Glutamatergic neuron (in vitro differentiated cells): Measurements from ENCODE around the gene FAM50A. TPM values are rescaled to one million over a fixed set of nuclear protein-coding genes. Genes with fewer than 3 reads are reported as not detected.
"Not testable (repeated sequence)": the region's sequence is repeated elsewhere in the genome, so short reads cannot be mapped to it uniquely, and the experiment has no call there.

ENCODE experiments used
- DNase-seq: peaks from one replicate; pipeline ENCODE4 v3.0.0; 2022
- H3K27ac Mint-ChIP-seq: one replicate; pipeline ENCODE4 v1.8.0; 2020; ENCODE audit warnings: mild to moderate bottlenecking, mixed read lengths, inconsistent platforms; ENCODE audit not compliant: unreplicated experiment
- H3K27me3 Mint-ChIP-seq: one replicate; pipeline ENCODE4 v1.8.0; 2020; ENCODE audit warnings: mild to moderate bottlenecking, moderate library complexity, mixed read lengths, inconsistent platforms; ENCODE audit not compliant: unreplicated experiment
- H3K36me3 Mint-ChIP-seq: one replicate; pipeline ENCODE4 v1.8.0; 2020; ENCODE audit warnings: mild to moderate bottlenecking, mixed read lengths, inconsistent platforms; ENCODE audit not compliant: unreplicated experiment
- H3K4me1 Mint-ChIP-seq: one replicate; pipeline ENCODE4 v1.8.0; 2020; ENCODE audit warnings: mild to moderate bottlenecking, low read depth, mixed read lengths, inconsistent platforms; ENCODE audit not compliant: unreplicated experiment
- H3K4me3 Mint-ChIP-seq: one replicate; pipeline ENCODE4 v1.8.0; 2020; ENCODE audit warnings: mild to moderate bottlenecking, mixed read lengths, inconsistent platforms; ENCODE audit not compliant: unreplicated experiment
- H3K9me3 Mint-ChIP-seq: one replicate; pipeline ENCODE4 v1.8.0; 2020; ENCODE audit warnings: mild to moderate bottlenecking, moderate library complexity, mixed read lengths, inconsistent platforms; ENCODE audit not compliant: unreplicated experiment
- CTCF ChIP-seq: fragments of 200-600 bp; sonication (generic); IDR thresholded peaks from one replicate; pipeline ENCODE4 v1.5.0; 2021; ENCODE audit not compliant: partially characterized antibody, unreplicated experiment
- long read RNA-seq: library from polyadenylated mRNA; unstranded; transcript quantifications from one replicate; pipeline ENCODE4 v2.0.0, GENCODE V29; 2020; ENCODE audit not compliant: unreplicated experiment
- total RNA-seq: library from RNA; stranded (reverse); fragmentation: NEBNext Ultra II Directional; extraction: Animal tissue kit (Norgen Biotek cat#: 25700); gene quantifications from one replicate; pipeline ENCODE4 v1.2.1, GENCODE V29; 2021; ENCODE audit not compliant: unreplicated experiment

The FAM50A gene
- 125 TPM for total RNA-seq
- long read RNA-seq, transcript FAM50A-202 (13 exons, 1,352 nt), result major isoform, 123 of 143 reads
- long read RNA-seq, partial matches to known transcripts, result 2 of 143 reads
- long read RNA-seq, other reads (novel, unspliced or antisense), result 18 of 143 reads

- H3K36me3 Mint-ChIP-seq, result no peaks in the 10 kb centered on the region
- H3K4me1 Mint-ChIP-seq, result no peaks in the 10 kb centered on the region
- peak; percentile 81 for DNase-seq
- TF ChIP-seq CTCF, result no peak
- H3K4me3 Mint-ChIP-seq, result peak within 1 kb of the TSS; percentile 80
- H3K27ac Mint-ChIP-seq, result peak within 1 kb of the TSS; percentile 84
- no peaks in the 10 kb centered on the region for H3K27me3 Mint-ChIP-seq
- H3K9me3 Mint-ChIP-seq, result no peaks in the 10 kb centered on the region
Observed at GRCh38 chrX:154443992-154444754, at the start of gene FAM50A. Gene FAM50A (plus strand): TSS chrX:154444141. CDS start chrX:154444236, 95 bp downstream.

- peak overlapping the region; percentile 86 for H3K4me3 Mint-ChIP-seq
- not testable (repeated sequence) for DNase-seq, H3K36me3 Mint-ChIP-seq, H3K27ac Mint-ChIP-seq, H3K4me1 Mint-ChIP-seq
- H3K9me3 Mint-ChIP-seq, result peaks cover 14% of the 10 kb centered on the region
- peaks cover 11% of the 10 kb centered on the region for H3K27me3 Mint-ChIP-seq
Observed at GRCh38 chrX:154396363-154396762, 47.6 kb upstream of the FAM50A start.

GRCh38 chrX:154396973-154397887 is 46.7 kb upstream of the FAM50A start:
- peak overlapping the region; percentile 99 for H3K4me3 Mint-ChIP-seq
- peaks cover 5% of the 10 kb centered on the region for H3K36me3 Mint-ChIP-seq
- H3K9me3 Mint-ChIP-seq, result peaks cover 14% of the 10 kb centered on the region
- H3K4me1 Mint-ChIP-seq, result peaks cover 3% of the 10 kb centered on the region
- peaks cover 11% of the 10 kb centered on the region for H3K27me3 Mint-ChIP-seq
- peak overlapping the region; percentile 99 for H3K27ac Mint-ChIP-seq
- no peak for TF ChIP-seq CTCF
- peak; percentile 79 for DNase-seq

- peak within 1 kb of the TSS; percentile 99 for H3K4me3 Mint-ChIP-seq
- H3K36me3 Mint-ChIP-seq, result peaks cover 5% of the 10 kb centered on the region
- peak; percentile 90 for DNase-seq
- peak within 1 kb of the TSS; percentile 99 for H3K27ac Mint-ChIP-seq
- peaks cover 11% of the 10 kb centered on the region for H3K27me3 Mint-ChIP-seq
- peaks cover 3% of the 10 kb centered on the region for H3K4me1 Mint-ChIP-seq
- TF ChIP-seq CTCF, result no peak
- peaks cover 14% of the 10 kb centered on the region for H3K9me3 Mint-ChIP-seq
Observed at GRCh38 chrX:154397888-154398667, 45.9 kb upstream of the FAM50A start, which contains the start of gene RPL10. Gene RPL10 (plus strand): TSS chrX:154398377. CDS start chrX:154398520, 143 bp downstream.
